ENCODE measurements around the gene CMTM5.

- TF ChIP-seq CTCF (IDR thresholded peaks at IDR 0.05) (no peak), POLR2AphosphoS5 (IDR thresholded peaks at IDR 0.05; ENCODE audit: insufficient read depth in 1 of 2, low read depth in 1 of 2) (no peak)
Measured at GRCh38 chr14:23418021-23418420, 41.2 kb downstream of the CMTM5 start.
